HCT116 (cell line): ENCODE results near the gene CSTF2. TPM values are rescaled to one million over a fixed set of nuclear protein-coding genes. Genes with fewer than 3 reads are reported as not detected.

ENCODE experiments used
- ATAC-seq: fragments of 200-7000 bp; cut with Tn5 transposase; 2 replicates; pipeline ENCODE4 v1.9.1; 2020; ENCODE audit warnings: mild to moderate bottlenecking, moderate library complexity
- BruUV-seq: library from RNA; stranded (reverse); fragments of 400-500 nt; replicated peaks from 2 replicates; lab custom pipeline; 2021; lab: Mats Ljungman, UMichigan
- CTCF ChIA-PET: fragments of 300-600 bp; sonication (Branson Sonifier 250); formaldehyde crosslinking; loops from one replicate; lab custom pipeline; 2021; ENCODE audit warnings: antibody characterized with exemption; lab: Charles Lee
- POLR2A ChIA-PET: fragments of 300-600, 350-600 bp; sonication (Branson Sonifier 250); formaldehyde crosslinking; loops from one replicate; lab custom pipeline; 2021; ENCODE audit warnings: antibody characterized with exemption; lab: Charles Lee
- RAD21 ChIA-PET, 2 experiments: fragments of 300-600 bp; sonication (Branson Sonifier 250); formaldehyde crosslinking; loops; one replicate each; lab custom pipeline; 2023; ENCODE audit warnings: low total read pairs in 2 of 2; ENCODE audit not compliant: uncharacterized antibody in 2 of 2, unreplicated experiment in 2 of 2, low non-redundant PET in 1 of 2; lab: Charles Lee
- DNase-seq: peaks from one replicate; pipeline ENCODE4 v3.0.0-alpha.2; 2010; ENCODE audit warnings: low read depth, low spot score
- H2AFZ ChIP-seq: fragments of 200-600 bp; shearing (Covaris generic), sonication (generic); 2 replicates; pipeline ENCODE4 v1.6.1; 2017; ENCODE audit warnings: low read depth, mixed run types, mixed read lengths, antibody characterized with exemption, low read length; ENCODE audit not compliant: poor library complexity, severe bottlenecking
- H3K27ac ChIP-seq: 2 replicates; pipeline ENCODE4 v1.5.1; 2012; ENCODE audit warnings: low read depth, low read length
- H3K27me3 ChIP-seq: fragments of 200-600 bp; sonication (generic); 2 replicates; pipeline ENCODE4 v1.6.1; 2016; ENCODE audit warnings: mixed run types, low read length, mixed read lengths; ENCODE audit not compliant: insufficient read depth
- H3K36me3 ChIP-seq, 2 experiments: fragments of 200-500 bp in 1 of 2; fragments of 200-600 bp in 1 of 2; sonication (Bioruptor generic) in 1 of 2; sonication (generic) in 1 of 2; 2 replicates each; pipeline versions ENCODE4 v1.5.1 to v1.6.1; 2014 to 2016; ENCODE audit warnings: low read length in 2 of 2, inconsistent platforms in 1 of 2, mixed read lengths in 1 of 2, mixed run types in 1 of 2; ENCODE audit not compliant: insufficient read depth in 2 of 2, control insufficient read depth in 1 of 2
- H3K4me1 ChIP-seq, 2 experiments: fragments of 200-600 bp in 1 of 2; sonication (generic) in 1 of 2; 2 replicates each; pipeline versions ENCODE4 v1.5.1 to v1.6.1; 2012 to 2017; ENCODE audit warnings: low read length in 2 of 2, inconsistent platforms in 1 of 2, mild to moderate bottlenecking in 1 of 2, mixed read lengths in 1 of 2, mixed run types in 1 of 2, moderate library complexity in 1 of 2; ENCODE audit not compliant: insufficient read depth in 2 of 2, control insufficient read depth in 1 of 2
- H3K4me2 ChIP-seq: fragments of 200-600 bp; sonication (generic); 2 replicates; pipeline ENCODE4 v1.6.1; 2017; ENCODE audit warnings: mixed run types, low read length, mixed read lengths
- H3K4me3 ChIP-seq, 2 experiments: fragments of 200-600 bp in 1 of 2; sonication (generic) in 1 of 2; replicated peaks in 1 of 2; 2 replicates each; pipeline ENCODE4 v1.5.1; 2011 to 2016; ENCODE audit warnings: low read length in 2 of 2, control low read depth in 1 of 2, low read depth in 1 of 2, mild to moderate bottlenecking in 1 of 2, mixed read lengths in 1 of 2, mixed run types in 1 of 2
- H3K79me2 ChIP-seq: fragments of 200-600 bp; sonication (generic); 2 replicates; pipeline ENCODE4 v1.6.1; 2017; ENCODE audit warnings: mild to moderate bottlenecking, mixed run types, low read length, moderate library complexity, mixed read lengths; ENCODE audit not compliant: insufficient read depth
- H3K9ac ChIP-seq: fragments of 200-600 bp; sonication (generic); 2 replicates; pipeline ENCODE4 v1.6.1; 2016; ENCODE audit warnings: low read length, mixed read lengths
- H3K9me2 ChIP-seq: fragments of 200-600 bp; sonication (generic), shearing (Covaris generic); 2 replicates; pipeline ENCODE4 v1.6.1; 2017; ENCODE audit warnings: mixed run types, mild to moderate bottlenecking, moderate library complexity; ENCODE audit not compliant: insufficient read depth
- H3K9me3 ChIP-seq, 2 experiments: fragments of 200-500 bp in 1 of 2; fragments of 200-600 bp in 1 of 2; sonication (Bioruptor generic) in 1 of 2; sonication (generic) in 1 of 2; 2 replicates each; pipeline ENCODE4 v1.6.1; 2014 to 2017; ENCODE audit warnings: low read length in 2 of 2, mixed read lengths in 2 of 2, inconsistent platforms in 1 of 2, low read depth in 1 of 2, mild to moderate bottlenecking in 1 of 2, mixed run types in 1 of 2, moderate library complexity in 1 of 2; ENCODE audit not compliant: control insufficient read depth in 1 of 2, insufficient read depth in 1 of 2
- H4K20me1 ChIP-seq: fragments of 200-600 bp; sonication (generic), shearing (Covaris generic); 2 replicates; pipeline ENCODE4 v1.6.1; 2017; ENCODE audit warnings: mixed run types, mild to moderate bottlenecking, moderate library complexity; ENCODE audit not compliant: insufficient read depth
- ELF1 ChIP-seq: IDR thresholded peaks from 2 replicates; pipeline ENCODE4 v1.6.1; 2012; ENCODE audit warnings: low read depth, borderline replicate concordance
- EZH2phosphoT487 ChIP-seq: fragments of 200-600 bp; IDR thresholded peaks from 2 replicates; pipeline ENCODE4 v1.6.1; 2018; ENCODE audit warnings: antibody characterized with exemption, borderline replicate concordance
- FOSL1 ChIP-seq: IDR thresholded peaks from 2 replicates; pipeline ENCODE4 v1.6.1; 2012; ENCODE audit warnings: low read depth
- POLR2A ChIP-seq: IDR thresholded peaks from 2 replicates; pipeline ENCODE4 v1.7.0; 2011; ENCODE audit warnings: borderline replicate concordance; ENCODE audit not compliant: insufficient read depth, insufficient read length; ENCODE audit errors: extremely low read depth
- RAD21 ChIP-seq: IDR thresholded peaks from 2 replicates; pipeline ENCODE4 v1.6.1; 2012; ENCODE audit warnings: low read depth, mild to moderate bottlenecking
- SIN3A ChIP-seq: IDR thresholded peaks from 2 replicates; pipeline ENCODE4 v1.6.1; 2012; ENCODE audit warnings: low read depth
- SP1 ChIP-seq: IDR thresholded peaks from 2 replicates; pipeline ENCODE4 v1.6.1; 2012; ENCODE audit warnings: low read depth
- TCF7L2 ChIP-seq: IDR thresholded peaks from 2 replicates; pipeline ENCODE4 v1.7.0; 2011; ENCODE audit warnings: borderline replicate concordance, inconsistent platforms; ENCODE audit not compliant: insufficient read depth, insufficient read length; ENCODE audit errors: extremely low read depth
- YY1 ChIP-seq: IDR thresholded peaks from 2 replicates; pipeline ENCODE4 v1.6.1; 2011; ENCODE audit warnings: low read length, low read depth, moderate library complexity, mild to moderate bottlenecking; ENCODE audit not compliant: insufficient replicate concordance; ENCODE audit errors: extremely low read depth
- ZFX ChIP-seq: fragments of 450-650 bp; IDR thresholded peaks from 2 replicates; pipeline ENCODE4 v1.6.1; 2017
- ZNF274 ChIP-seq: fragments of 200-500 bp; sonication (Bioruptor generic); IDR thresholded peaks from 2 replicates; pipeline ENCODE4 v1.6.1; 2014; ENCODE audit warnings: mild to moderate bottlenecking, low read depth, low read length, inconsistent platforms
- intact Hi-C: fragments of 100-400 bp; cut with micrococcal nuclease; formaldehyde crosslinking; loops from 2 replicates; pipeline ENCODE4 v1.10.0; 2022
- total RNA-seq: library from RNA; stranded (reverse); gene quantifications from one replicate; pipeline ENCODE4 v1.2.1, GENCODE V29; 2021; ENCODE audit not compliant: unreplicated experiment
- TF ChIP-seq, protein P1 (sequence below): IDR thresholded peaks from 2 replicates; pipeline ENCODE4 v1.6.1; 2012
- TF ChIP-seq, protein P2 (sequence below), 3 experiments: fragments of 200-600 bp in 1 of 3; sonication (generic) in 1 of 3; IDR thresholded peaks in 2 of 3; conservative IDR thresholded peaks in 1 of 3; 2 replicates each; pipeline ENCODE4 v1.5.1; 2012 to 2017; ENCODE audit warnings: low read depth in 2 of 3, low read length in 2 of 3, antibody characterized with exemption in 1 of 3, borderline replicate concordance in 1 of 3, control low read depth in 1 of 3, mild to moderate bottlenecking in 1 of 3, mixed read lengths in 1 of 3, mixed run types in 1 of 3, moderate library complexity in 1 of 3; ENCODE audit not compliant: insufficient read depth in 1 of 3
- TF ChIP-seq, protein P3 (sequence below): IDR thresholded peaks from 2 replicates; pipeline ENCODE4 v1.6.1; 2012; ENCODE audit warnings: low read depth

Gene CSTF2
- total RNA-seq, 1 experiment from 2014 or later, result 34.1 TPM

DNA sequence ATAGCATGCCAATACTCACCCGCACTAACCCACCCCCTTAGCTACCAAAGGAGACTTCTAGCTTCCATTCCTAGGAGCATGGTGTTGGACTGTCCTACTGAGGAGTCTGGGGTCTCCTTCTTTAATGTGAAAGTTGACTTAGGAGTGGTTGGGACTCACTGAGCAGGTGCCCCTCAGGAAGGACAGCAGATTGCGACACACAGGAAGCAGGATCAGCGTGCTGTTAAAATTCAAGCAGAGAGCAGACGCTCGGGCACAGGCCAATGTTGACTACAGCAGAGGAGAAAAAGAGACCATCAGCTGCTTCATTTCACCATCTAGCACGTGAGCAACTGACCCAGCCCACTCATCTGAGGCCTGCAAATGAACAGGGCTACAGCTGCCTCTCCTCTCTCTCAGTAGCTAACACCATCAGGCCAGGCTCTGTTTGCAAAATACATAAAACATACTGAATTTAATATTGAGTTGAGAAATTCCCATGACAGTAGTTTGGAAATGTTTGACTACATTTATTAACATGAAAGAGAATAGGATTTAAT, 43.2 kb downstream of the CSTF2 start (continued):
- TF ChIP-seq, protein P1, sequence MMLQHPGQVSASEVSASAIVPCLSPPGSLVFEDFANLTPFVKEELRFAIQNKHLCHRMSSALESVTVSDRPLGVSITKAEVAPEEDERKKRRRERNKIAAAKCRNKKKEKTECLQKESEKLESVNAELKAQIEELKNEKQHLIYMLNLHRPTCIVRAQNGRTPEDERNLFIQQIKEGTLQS, result no peak
- no peak for TF ChIP-seq TCF7L2
- TF ChIP-seq ELF1, result no peak
- TF ChIP-seq, protein P2, sequence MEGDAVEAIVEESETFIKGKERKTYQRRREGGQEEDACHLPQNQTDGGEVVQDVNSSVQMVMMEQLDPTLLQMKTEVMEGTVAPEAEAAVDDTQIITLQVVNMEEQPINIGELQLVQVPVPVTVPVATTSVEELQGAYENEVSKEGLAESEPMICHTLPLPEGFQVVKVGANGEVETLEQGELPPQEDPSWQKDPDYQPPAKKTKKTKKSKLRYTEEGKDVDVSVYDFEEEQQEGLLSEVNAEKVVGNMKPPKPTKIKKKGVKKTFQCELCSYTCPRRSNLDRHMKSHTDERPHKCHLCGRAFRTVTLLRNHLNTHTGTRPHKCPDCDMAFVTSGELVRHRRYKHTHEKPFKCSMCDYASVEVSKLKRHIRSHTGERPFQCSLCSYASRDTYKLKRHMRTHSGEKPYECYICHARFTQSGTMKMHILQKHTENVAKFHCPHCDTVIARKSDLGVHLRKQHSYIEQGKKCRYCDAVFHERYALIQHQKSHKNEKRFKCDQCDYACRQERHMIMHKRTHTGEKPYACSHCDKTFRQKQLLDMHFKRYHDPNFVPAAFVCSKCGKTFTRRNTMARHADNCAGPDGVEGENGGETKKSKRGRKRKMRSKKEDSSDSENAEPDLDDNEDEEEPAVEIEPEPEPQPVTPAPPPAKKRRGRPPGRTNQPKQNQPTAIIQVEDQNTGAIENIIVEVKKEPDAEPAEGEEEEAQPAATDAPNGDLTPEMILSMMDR (IDR thresholded peaks at IDR 0.05 in 2 of 3, conservative IDR thresholded peaks at IDR 0.05 in 1 of 3; ENCODE audit: borderline replicate concordance in 1 of 3, insufficient read depth in 1 of 3, low read depth in 2 of 3, low read length in 2 of 3), result no peak
- no peak for TF ChIP-seq EZH2phosphoT487

DNA sequence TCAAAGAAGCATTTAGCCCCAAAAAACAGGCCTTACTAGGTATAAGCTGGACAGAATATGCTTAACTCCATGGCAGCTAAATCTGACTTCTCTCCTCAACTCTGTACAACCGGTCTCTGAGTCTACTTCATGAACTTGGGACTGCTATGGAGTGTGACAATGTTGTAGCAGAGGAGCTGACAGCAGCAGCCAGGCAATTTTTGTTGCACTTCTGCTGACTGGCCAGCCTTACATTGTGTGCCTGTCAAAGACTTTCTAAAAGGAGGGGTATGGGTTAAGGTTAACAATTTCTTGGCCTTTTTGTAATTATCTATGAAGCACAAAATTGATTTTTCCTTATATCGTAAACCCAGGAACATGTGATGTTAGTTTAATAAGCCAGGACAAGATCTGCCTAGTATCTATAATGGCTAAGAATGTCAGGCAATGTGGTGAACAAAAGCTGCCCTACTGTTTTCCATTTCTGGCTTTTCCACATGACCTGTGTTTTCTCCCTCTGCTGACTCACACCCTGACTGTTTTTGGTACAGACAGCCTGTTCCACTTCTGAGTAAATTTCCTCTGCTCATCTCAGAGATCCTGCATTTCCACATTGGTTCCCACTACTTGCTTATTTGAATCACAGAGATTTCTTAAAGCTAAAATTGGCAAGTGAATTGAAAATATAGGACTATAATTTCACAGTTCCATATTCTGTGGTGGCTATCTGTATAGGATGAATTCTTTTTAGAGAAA, 44.6 kb downstream of the CSTF2 start:
- Histone ChIP-seq H2AFZ (no peak overlapping the region), H3K27me3 (no peaks in the 10 kb centered on the region), H3K36me3 (no peaks in the 10 kb centered on the region), H3K9me2 (no peaks in the 10 kb centered on the region), H3K79me2 (no peaks in the 10 kb centered on the region), H3K9ac (no peak overlapping the region), H3K4me2 (no peak overlapping the region), H4K20me1 (no peaks in the 10 kb centered on the region), H3K27ac (no peak overlapping the region), H3K4me1 (no peaks in the 10 kb centered on the region), H3K4me3 (no peak overlapping the region), H3K9me3 (no peaks in the 10 kb centered on the region)
- intact Hi-C loops, result no loop called here
- ChIA-PET CTCF (no interaction called here), RAD21 (no interaction called here), POLR2A (no interaction called here)
- no TSS peak for BruUV-seq
- ATAC-seq (no peak), DNase-seq (no peak)
- TF ChIP-seq SP1 (no peak), YY1 (no peak), SIN3A (no peak), FOSL1 (no peak), POLR2A (no peak), ZNF274 (no peak), RAD21 (no peak), ZFX (no peak)
- TF ChIP-seq, protein P2 (IDR thresholded peaks at IDR 0.05 in 2 of 3, conservative IDR thresholded peaks at IDR 0.05 in 1 of 3; ENCODE audit: borderline replicate concordance in 1 of 3, insufficient read depth in 1 of 3, low read depth in 2 of 3, low read length in 2 of 3), result no peak
- TF ChIP-seq, protein P3, sequence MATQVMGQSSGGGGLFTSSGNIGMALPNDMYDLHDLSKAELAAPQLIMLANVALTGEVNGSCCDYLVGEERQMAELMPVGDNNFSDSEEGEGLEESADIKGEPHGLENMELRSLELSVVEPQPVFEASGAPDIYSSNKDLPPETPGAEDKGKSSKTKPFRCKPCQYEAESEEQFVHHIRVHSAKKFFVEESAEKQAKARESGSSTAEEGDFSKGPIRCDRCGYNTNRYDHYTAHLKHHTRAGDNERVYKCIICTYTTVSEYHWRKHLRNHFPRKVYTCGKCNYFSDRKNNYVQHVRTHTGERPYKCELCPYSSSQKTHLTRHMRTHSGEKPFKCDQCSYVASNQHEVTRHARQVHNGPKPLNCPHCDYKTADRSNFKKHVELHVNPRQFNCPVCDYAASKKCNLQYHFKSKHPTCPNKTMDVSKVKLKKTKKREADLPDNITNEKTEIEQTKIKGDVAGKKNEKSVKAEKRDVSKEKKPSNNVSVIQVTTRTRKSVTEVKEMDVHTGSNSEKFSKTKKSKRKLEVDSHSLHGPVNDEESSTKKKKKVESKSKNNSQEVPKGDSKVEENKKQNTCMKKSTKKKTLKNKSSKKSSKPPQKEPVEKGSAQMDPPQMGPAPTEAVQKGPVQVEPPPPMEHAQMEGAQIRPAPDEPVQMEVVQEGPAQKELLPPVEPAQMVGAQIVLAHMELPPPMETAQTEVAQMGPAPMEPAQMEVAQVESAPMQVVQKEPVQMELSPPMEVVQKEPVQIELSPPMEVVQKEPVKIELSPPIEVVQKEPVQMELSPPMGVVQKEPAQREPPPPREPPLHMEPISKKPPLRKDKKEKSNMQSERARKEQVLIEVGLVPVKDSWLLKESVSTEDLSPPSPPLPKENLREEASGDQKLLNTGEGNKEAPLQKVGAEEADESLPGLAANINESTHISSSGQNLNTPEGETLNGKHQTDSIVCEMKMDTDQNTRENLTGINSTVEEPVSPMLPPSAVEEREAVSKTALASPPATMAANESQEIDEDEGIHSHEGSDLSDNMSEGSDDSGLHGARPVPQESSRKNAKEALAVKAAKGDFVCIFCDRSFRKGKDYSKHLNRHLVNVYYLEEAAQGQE, result no peak
